Midbrain (tissue), 1 donor: Measurements from ENCODE around the gene HSDL1.

Experiments used
- DNase-seq: peaks from one replicate; lab custom pipeline; 2025; lab: John Stamatoyannopoulos, UW

Gene HSDL1

GRCh38 chr16:84081446-84081989 is 63.5 kb downstream of the HSDL1 start:
- DNase-seq = no peak

DNA sequence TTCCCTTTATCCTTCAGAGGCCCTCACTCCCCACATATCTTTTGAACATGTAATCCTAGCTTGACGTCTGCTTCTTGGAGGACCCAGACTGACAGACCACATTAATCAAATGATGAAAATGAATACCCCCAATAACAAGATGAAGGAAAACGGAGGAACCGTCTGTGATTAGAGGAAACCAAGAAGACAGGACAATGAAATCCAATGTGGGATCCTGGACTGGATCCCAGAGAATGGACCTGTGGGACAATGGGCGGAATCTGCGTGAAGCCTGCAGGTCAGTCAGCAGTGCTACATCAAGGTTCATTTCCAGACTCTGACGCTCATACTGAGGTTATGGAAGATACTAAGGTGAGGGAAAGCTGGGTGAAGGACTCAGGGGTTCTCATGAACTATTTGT is 64.2 kb downstream of the HSDL1 start:
- no peak for DNase-seq

GRCh38 chr16:84080378-84080777 is 64.6 kb downstream of the HSDL1 start:
- DNase-seq = no peak

DNA sequence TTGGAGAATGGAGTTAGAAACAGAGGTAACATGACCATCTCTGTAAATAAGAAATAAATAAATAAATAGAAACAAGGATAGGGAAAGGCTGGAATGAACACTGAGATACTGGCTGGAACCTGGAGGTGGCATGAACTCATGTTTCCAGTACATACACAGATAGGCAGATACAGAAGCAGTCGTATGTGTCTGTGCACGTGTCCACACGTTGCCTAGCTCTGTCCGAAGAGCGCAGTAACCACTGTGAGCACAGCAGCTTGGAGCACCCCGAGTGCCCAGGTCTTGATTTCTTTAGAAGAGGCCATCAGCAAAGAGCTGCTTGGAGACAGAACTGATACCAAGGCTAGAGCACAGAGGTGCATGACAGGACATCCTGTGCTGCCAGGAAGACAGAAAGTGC is 65.3 kb downstream of the HSDL1 start:
- no peak for DNase-seq

GRCh38 chr16:84075376-84075775 is 69.6 kb downstream of the HSDL1 start:
- DNase-seq = no peak

- no peak for DNase-seq
These were observed 70.3 kb downstream of the HSDL1 start for GRCh38 chr16:84074721-84075120.
